HG03045 (cell line): Measurements from ENCODE around the gene GPR132.
"Not testable (repeated sequence)": the region's sequence is repeated elsewhere in the genome, so short reads cannot be mapped to it uniquely, and the experiment has no call there.

ENCODE experiments used
- ATAC-seq: cut with Tn5 transposase; IDR thresholded peaks from one replicate; pipeline ENCODE4 v1.9.1; 2021; ENCODE audit warnings: mild to moderate bottlenecking, moderate library complexity; ENCODE audit not compliant: unreplicated experiment

The GPR132 gene

GRCh38 chr14:105045710-105046326 is 19.4 kb downstream of the GPR132 start:
- ATAC-seq, result no peak

DNA sequence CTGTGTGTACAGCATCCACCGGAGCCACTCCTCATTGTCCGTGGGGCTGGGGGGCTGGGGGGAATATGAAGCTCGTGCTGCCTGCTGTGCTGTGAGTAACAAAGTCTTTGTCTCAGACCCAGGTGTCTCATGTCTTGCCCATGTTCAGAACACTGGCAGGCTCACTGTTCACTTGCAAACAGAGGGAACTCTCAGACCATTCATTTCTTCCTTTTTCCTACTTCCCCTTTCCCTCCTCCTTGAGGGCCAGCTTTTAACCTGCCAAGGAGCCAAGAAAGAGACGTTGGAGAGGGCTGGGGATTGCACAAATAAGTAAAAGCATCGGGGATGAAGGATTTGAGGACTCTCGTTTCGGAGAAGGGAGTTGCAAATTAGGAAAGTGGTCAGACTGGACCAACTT is 21.6 kb downstream of the GPR132 start:
- no peak for ATAC-seq

- ATAC-seq, result no peak
Observed at GRCh38 chr14:105042813-105043212, 22.4 kb downstream of the GPR132 start.

DNA sequence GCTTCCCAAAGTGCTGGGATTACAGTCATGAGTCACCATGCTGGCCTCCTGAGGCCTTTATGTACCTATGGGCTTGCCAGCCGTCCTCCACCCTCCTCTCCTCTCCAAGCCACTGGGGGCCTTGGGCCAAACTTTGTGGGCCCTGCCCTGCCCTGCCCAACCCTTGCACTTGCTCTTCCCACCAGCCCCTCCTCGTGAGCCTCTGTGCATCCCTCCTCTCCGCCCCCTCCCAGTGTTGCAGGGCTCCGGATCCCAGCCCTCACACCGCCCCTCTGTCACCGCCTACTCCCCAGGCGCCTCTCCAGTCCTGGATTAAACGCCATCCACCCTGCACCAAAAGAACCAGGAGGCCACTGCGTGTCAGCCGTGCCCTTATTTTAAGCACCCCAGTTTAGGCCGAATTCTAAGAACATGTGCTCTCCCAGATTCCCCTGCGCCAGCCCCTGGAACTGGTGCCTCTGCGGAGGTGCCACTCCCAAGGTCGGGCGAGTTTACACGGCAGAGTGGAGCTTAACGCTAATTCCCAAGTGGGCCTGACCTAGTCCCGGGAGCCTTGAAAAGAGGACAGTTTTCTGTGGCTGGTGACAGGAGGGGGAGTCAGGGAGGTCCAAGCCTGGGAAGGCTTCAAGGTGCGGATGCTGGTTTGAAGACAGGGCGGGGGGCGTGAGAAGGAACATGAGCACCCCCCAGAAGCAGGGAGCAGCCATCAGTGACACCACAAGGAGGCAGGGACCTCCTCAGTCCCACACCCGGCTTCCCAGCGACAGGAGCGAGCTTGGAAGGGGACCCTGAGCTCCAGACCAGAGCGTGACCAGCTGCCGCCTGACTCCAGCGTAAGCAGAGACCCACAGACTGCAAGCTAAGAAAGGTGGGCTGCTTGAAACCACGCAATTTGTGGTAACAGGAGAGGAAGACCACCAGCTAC is 23.1 kb downstream of the GPR132 start:
- no peak for ATAC-seq

DNA sequence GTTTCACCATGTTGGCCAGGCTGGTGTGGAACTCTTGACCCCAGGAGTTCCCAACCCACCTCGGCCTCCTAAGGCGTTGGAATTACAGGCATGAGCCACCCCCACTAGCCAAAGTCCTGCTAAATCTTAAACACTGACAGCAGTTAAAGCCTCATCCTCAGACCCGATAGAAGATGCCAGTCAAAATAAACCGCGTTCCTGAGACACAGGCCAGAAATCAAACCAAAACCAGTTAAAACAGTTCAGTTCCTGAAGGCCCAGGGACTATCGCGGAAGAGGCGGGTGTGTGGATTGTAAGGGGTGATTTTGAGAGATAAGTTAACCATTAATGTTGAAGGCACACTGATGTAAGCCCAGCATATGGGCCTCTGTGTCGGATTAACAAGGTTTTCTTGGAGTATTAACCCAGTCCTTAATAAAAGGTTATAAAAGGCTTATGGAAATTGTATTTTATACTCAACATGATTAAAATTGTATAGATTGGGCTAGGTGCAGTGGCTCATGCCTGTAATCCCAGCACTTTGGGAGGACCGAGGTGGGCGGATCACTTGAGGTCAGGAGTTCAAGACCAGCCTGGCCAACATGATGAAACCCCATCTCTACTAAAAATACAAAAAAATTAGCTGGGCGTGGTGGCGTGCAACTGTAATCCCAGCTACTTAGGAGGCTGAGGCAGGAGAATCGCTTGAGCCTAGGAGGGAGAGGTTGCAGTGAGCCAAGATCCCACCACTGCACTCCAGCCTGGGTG is 25.6 kb downstream of the GPR132 start:
- ATAC-seq, result no peak

- not testable (repeated sequence) for ATAC-seq
Observed at GRCh38 chr14:105035616-105036015, 29.6 kb downstream of the GPR132 start.

DNA sequence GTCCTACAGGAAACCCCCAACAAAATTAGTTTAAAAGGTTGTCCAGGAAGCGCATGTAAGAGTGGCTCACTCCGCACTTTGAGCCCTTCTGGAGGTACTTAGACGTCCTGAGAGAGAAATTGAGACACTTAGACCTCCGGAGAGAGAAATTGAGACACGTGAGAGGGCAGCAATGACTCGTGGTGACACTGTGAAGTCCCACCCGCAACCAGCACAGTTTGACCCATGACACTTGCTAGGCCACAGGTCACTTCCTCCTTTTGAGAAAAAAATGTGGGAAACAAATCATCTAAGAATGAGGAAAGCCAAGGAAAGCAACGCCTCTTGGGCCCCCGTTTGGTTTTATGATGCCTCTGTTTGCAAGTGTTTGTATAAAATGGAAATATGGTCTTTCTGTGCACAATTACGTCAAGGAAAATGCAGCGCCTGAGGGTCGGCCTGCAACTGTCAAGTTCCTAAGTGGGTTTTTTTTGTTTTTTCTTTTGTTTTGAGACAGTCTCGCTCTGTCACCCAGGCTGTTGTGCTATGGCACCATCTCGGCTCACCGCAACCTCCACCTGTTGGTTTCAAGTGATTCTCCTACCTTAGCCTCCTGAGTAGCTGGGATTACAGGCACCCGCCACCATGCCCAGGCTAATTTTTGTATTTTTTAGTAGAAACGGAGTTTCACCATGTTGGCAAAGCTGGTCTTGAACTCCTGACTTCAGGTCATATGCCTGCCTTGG is 30.8 kb downstream of the GPR132 start:
- no peak for ATAC-seq

DNA sequence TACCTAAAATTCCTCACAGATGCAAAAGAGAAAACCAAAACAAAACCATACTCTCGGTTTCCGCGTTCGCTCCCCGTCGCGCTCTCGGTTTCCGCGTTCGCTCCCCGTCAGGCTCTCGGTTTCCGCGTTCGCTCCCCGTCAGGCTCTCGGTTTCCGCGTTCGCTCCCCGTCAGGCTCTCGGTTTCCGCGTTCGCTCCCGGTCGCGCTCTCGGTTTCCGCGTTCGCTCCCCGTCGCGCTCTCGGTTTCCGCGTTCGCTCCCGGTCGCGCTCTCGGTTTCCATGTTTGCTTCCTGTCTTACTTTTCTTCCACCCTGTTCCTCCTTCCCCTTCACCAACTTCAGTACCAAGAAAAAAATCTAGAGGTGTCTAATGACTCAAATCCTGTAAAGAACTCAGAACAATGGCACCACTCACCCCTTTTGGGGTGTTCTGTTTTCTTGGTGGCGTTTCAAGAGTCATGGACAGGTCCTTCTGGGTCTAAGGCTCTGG is 31.8 kb downstream of the GPR132 start:
- not testable (repeated sequence) for ATAC-seq

DNA sequence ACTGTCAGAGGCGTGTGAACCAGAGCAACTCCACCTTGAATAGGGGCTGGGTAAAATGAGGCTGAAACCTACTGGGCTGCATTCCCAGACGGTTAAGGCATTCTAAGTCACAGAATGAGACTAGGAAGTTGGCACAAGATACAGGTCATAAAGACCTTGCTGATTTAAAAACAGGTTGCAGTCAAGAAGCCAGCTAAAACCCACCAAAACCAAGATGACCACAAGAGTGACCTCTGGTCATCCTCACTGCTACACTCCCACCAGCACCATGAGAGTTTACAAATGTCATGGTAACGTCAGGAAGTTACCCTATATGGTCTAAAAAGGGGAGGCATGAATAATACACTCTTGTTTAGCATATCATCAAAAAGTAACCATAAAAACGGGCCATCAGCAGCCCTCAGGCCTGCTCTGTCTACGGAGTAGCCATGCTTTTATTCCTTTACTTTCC is 32.8 kb downstream of the GPR132 start:
- not testable (repeated sequence) for ATAC-seq

- no peak for ATAC-seq
Observed at GRCh38 chr14:105030836-105031396, 34.3 kb downstream of the GPR132 start.

DNA sequence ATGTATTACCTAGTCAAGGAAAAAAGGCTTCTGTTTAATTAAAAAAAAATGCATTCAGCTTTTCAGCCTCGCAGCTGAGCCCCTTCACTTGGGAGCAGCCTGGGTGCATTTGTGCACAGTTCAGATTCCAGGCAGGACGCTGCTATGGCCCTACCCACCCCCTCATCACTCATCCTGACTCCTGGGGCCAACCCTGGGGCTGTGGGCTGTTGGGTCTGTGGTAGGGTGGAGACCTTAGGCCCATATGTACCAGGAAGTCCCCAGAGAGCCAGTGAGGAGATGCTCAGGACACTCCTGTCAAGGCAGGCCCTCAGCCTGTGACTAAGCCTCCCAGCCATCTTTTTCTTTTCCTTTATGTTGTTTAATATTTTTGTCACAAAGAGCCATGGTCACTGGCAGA is 35.0 kb downstream of the GPR132 start:
- no peak for ATAC-seq

DNA sequence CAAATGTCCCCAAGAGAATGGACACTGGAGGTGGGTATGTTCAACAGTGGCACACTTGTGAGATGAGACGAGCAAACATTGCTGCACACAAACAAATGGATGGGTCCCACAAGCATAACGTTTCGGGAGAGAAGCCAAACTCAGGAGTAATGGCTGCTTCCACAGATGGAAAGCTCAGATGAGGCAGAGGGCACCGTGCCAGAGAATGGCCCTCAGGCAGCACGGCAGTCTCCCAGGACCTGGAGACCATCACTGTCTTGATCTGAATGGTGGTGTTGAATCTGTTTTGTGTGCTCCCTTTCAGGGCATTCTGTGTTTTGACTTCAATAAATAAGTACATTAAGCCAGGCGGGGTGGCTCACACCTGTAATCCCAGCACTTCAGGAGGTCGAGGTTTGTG is 35.8 kb downstream of the GPR132 start:
- ATAC-seq, result no peak

- ATAC-seq, result no peak
Observed at GRCh38 chr14:105028251-105028927, 36.8 kb downstream of the GPR132 start.

DNA sequence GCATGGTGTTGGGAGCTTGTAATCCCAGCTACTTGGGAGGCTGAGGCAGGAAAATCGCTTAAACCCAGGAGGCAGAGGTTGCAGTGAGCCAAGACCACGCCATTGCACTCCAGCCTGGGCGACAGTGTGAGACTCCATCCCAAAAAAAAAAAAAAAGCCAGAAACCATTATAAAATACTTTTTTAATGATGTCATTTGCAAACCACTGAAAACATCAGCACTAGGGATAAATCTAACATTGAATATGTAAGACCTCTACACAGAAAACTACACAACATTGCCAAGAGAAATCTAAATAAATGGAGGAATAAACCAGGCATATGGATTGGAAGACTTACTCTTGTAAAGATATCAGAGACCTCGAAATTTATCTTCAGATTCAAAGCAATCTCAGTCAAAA is 37.5 kb downstream of the GPR132 start:
- ATAC-seq, result not testable (repeated sequence)

DNA sequence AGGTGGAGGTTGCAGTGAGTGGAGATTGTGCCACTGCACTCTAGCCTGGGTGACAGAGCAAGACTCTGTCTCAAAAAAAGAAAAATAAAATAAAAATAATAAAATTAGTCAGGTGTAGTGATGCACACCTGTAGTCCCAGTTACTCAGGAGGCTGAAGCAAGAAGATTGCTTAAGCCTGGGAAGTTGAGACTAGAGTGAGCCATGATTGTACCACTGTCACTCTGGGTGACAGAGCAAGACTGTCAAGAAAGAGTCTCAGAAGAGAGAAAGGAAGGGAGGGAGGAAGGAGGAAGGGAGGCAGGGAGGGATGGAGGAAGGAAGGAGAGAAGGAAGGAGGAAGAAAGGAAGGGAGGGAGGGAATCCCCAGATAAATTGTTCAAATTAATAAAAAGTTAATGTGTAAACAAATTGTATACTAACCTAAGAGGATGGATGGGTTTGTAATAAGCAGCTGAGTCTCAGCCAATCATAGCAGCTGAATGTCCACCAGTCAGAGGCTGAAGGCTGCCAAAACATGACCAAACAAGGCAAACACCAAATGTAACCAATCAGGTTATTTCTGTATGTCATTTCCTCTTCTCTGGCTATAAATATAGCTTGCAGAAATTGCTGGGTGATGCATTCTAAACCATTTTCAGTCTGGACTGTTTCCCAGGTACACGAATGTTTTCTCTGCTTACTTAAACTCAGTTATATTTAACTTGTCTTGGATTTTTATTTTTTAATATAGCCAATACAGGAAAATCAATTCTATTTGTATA is 38.2 kb downstream of the GPR132 start:
- ATAC-seq, result no peak

- ATAC-seq, result no peak
Observed at GRCh38 chr14:105026033-105026785, 39.0 kb downstream of the GPR132 start.

GRCh38 chr14:105025429-105025828 is 39.8 kb downstream of the GPR132 start:
- no peak for ATAC-seq

DNA sequence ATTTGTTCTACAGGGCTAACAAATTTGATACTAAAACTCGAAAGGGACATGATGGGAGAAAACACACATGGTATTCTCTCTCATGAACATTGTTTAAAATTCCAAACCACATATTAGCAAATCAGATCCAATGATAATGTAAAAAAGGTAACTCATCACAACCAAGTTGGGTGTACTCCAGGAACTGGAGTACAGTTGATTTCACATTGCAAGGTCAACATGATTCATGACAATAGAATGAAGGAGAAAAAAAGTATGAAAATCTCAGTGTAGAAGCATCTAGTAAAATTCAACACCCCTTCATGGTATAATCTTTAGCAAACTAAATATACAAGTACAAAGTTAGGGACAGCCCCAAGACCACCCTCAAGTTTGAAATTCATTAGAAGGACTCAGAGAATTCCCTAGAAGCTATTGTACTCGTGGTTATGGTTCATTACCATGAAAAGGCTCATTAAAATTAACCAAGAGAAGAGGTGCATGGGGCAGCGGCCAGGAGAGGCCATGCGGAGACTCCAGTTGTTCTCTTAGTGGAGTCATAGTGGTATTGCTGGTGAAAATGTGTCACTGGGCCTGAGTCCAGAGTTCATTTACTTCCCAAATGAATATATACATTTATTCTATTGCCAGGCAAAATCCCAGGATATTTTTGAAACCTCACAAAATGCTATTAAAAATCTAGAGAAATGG is 41.3 kb downstream of the GPR132 start:
- ATAC-seq, result no peak
